ENCODE data around the gene ARMC9.

ARMC9 gene

DNA sequence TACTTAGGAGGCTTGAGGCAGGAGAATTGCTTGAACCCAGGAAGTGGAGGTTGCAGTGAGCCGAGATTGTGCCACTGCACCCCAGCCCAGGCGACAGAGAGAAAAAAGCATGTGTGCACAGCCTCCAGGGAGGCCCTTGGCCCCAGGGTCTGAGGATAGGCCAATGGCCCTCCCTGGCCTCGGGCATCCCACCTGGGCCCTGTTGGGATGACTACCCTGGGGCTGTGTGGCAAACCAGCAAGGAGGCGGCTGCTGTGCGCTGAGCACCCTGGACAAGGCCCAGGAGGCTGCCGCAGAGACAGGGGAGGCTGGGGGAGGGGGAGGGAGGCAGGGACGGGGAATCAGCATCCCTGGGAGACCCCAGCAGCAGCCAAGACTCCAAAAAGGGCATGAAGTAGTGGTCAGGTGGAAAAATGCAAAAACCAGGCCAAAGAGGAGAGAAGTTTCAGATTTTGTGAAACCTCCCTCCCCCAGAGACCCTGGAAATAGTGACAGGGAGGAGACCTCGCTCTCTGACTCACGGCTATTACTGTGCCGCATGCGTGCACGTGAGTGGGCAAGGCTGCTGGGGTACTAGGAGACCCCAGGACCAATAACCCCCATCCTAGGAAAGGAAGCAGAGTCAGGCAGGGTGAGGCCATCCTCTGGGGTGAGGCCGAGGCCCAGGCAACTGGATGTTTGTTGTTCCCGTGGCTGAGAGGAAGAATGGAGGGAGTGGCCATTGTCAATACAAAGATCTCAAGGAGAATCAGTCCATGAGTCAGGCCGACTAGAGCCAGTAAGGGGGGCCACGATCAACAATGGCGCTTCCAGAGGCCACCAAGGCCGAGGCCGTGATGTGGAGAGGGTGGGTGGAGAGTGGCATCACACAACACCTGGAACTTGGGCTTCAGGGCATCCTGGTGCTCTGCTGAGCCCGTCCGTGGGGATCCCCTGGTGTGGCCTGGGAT, 181.1 kb downstream of the ARMC9 start:
- DNase-seq (ENCODE audit: low read depth in 1 of 2, low spot score in 1 of 2), result no peak

DNA sequence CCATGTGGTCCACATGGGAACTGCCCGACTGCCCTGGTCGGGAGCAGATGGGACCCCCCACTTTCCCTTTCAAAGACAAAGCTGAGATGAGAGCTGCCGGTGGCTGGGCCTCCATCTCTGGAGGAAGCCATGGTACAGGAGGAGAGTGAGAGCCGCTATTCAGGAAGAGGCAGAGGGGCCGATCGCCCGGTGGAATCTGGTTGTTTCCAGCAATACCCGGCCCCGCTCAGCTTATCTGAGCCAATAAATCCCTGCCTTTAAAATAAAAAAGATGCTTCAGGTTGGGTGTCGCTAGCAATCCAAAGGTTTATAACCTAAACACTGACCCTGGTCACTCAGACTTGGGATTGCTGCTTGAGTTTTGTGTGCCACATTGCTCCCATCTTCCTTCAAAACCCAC, 181.9 kb downstream of the ARMC9 start:
- DNase-seq (ENCODE audit: low read depth in 1 of 2, low spot score in 1 of 2), result no peak

DNA sequence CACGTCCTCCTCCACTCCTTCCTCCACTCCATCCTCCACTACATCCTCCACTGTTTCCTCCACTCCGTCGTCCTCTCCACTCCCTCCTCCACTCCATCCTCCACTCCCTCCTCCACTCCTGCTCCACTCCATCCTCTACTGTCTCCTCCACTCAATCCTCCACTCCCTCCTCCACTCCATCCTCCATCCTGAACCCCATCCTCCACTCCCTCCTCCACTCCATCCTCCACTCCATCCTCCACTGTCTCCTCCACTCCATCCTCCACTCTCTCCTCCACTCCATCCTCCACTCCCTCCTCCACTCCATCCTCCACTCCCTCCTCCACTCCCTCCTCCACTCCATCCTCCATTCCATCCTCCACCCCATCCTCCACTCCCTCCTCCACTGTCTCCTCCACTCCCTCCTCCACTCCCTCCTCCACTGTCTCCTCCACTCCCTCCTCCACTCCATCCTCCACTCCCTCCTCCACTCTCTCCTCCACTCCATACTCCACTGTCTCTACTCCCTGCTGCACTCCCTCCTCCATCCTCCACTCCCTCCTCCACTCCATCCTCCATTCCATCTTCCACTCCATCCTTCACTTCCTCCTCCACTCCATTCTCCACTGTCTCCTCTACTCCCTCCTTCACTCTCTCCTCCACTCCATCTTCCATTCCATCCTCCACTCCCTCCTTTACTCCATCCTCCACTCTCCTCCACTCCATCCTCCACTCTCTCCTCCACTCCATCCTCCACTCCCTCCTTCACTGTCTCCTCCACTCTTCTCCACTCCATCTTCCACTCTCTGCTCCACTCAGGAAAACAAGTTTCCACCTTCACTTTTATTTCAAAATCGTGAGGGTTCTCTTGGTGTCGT, 182.8 kb downstream of the ARMC9 start:
- DNase-seq (ENCODE audit: low read depth in 1 of 2, low spot score in 1 of 2), result no peak

DNA sequence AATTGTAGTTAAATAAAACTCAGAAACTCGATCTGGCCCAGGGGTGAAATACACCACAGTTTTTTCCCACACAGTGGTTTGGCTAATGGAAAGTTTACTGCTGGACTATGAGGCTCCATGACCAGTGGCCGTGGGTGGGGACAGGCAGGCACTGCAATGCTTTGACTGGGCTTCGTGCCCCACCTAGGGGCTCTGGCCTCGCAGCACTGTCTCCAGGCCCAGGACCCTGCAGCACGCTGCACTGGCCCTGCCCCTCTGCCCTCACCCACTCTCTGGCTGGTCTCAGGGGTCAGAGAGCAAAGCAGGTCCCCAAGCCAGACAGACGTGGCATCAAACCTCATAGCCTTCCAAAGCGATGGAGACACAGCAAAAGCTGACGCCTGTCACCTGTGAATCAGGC, 183.7 kb downstream of the ARMC9 start:
- DNase-seq (ENCODE audit: low read depth in 1 of 2, low spot score in 1 of 2), result no peak

DNA sequence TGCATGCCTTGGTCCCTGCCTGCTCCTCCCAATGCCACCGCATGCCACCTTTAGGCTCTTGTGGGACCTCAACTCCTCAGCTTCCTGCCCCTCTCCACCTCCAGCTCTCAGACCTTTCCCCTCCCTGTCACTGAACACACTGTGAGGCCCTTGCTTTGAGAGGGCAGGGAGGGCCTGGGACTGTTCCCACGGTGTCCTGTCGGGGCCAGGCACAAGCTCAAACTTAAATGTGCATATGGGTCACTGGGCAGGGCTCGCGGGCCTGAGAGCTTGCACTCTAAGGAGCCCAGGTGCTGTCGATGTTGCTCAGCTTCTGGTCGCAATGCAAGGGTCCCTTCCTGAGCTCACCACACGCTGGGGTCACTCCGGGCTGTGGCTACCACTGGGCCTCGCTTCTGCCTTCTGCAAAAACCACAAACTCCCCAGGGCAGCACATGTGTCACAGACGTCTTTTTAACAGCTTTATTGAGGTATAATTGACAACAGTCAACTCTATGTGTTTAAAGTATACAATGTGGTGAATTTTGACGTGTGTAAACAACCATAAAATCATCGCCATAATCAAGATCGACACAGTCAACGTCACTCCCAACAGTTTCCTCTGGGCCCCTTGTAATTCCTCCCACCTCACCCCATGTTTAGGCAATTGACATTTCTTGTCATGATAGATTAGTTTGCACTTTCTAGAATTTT, 185.1 kb downstream of the ARMC9 start:
- DNase-seq (ENCODE audit: low read depth in 1 of 2, low spot score in 1 of 2), result no peak

- DNase-seq (ENCODE audit: low read depth in 1 of 2, low spot score in 1 of 2), result no peak
Measured at GRCh38 chr2:231384109-231384435, 185.6 kb downstream of the ARMC9 start.

GRCh38 chr2:231384970-231385369, 186.5 kb downstream of the ARMC9 start:
- no peak for DNase-seq (ENCODE audit: low read depth in 1 of 2, low spot score in 1 of 2)

DNA sequence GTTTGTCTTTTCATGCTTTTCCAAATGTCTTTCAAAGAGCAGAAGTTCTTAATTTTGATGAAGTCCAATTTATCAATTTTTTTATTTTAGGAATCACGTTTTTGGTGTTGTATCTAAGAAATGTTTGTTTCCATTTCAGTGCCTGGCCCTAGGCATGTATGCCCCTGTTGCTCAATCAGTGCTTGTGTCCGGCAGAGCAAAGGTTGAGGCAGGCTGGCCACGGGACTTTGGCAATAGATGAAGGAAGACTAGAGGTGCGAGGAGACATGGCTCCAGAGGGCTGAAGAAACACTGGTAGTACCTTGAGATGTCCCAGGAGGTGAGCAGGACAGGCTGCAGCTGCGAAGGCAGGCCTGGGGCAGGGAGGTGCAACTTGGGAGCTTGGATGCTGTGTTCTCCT, 187.0 kb downstream of the ARMC9 start:
- no peak for DNase-seq (ENCODE audit: low read depth in 1 of 2, low spot score in 1 of 2)

- no peak for DNase-seq (ENCODE audit: low read depth in 1 of 2, low spot score in 1 of 2)
Measured at GRCh38 chr2:231386446-231386845, 188.0 kb downstream of the ARMC9 start.

GRCh38 chr2:231387904-231388724, 189.7 kb downstream of the ARMC9 start:
- no peak for DNase-seq (ENCODE audit: low read depth in 1 of 2, low spot score in 1 of 2)

GRCh38 chr2:231388725-231389346, 190.4 kb downstream of the ARMC9 start:
- no peak for DNase-seq (ENCODE audit: low read depth in 1 of 2, low spot score in 1 of 2)

GRCh38 chr2:231390667-231391066, 192.2 kb downstream of the ARMC9 start:
- no peak for DNase-seq (ENCODE audit: low read depth in 1 of 2, low spot score in 1 of 2)

GRCh38 chr2:231391981-231392380, 193.6 kb downstream of the ARMC9 start:
- DNase-seq (ENCODE audit: low read depth in 1 of 2, low spot score in 1 of 2), result no peak

DNA sequence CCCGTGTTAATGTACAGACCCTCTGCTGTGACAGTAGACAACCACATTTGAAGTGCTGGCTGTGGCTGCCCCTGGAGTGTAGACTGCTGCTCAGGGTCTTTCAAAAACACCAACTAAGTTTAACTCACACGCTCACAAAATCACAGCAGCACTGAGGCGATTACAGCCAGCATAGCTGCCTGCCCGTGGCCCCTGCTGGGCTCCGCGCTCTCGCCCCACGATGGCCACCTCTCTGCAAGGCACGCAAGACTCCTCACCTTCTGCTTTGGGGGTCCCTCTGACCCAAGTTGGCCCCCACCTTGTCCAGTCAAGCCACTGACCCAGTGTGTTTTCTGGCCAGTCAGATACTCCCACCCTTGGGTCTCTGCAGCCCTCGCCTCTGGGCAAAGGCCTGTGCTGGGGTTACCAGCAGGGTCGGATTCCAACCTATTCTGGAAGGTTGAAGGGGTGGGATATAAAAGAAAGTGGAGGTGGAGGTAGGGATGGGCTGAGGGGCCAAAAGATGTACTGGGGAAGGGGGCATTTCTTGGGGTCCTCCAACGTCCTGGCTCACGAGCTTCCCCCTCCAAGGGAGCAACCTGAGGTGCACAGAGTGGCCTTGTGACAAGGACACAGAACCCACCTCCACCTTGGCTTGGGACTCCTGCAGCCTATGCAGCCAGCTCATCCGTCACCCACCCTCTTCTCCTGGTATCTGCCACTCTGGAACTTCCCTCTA, 194.2 kb downstream of the ARMC9 start:
- no peak for DNase-seq (ENCODE audit: low read depth in 1 of 2, low spot score in 1 of 2)

- DNase-seq (ENCODE audit: low read depth in 1 of 2, low spot score in 1 of 2), result no peak
Measured at GRCh38 chr2:231393149-231394131, 195.0 kb downstream of the ARMC9 start.

GRCh38 chr2:231394211-231395141, 196.0 kb downstream of the ARMC9 start:
- no peak for DNase-seq (ENCODE audit: low read depth in 1 of 2, low spot score in 1 of 2)
